ENCODE data around the gene ZNF682. TPM values are rescaled to one million over a fixed set of nuclear protein-coding genes. Genes with fewer than 3 reads are reported as not detected.

ZNF682 gene
- total and polyA plus RNA-seq, 2 experiments from 2014 or later = 25.1 to 45.1 TPM

DNA sequence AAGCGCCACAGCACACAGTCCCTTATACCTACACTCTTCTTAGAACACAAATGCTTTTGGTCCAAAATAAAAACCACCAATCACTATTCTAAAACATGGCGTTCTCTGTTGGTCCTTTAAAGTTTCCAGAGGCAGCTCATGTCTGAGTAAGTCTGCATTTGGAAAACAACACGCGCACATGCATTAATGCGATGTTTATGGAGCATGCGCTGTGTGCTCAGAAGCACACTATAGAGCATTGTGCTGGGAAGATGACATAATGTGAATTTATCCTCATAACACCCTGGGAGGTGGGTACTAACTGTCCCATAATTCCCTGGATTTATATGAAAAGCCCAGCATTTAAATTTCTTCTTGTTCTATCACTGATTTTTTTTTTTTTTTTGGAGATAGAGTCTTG is 10.7 kb downstream of the ZNF682 start:
- no peak for TF ChIP-seq NANOG (IDR thresholded peaks at IDR 0.05; ENCODE audit: borderline replicate concordance)
- TF ChIP-seq, protein P1, sequence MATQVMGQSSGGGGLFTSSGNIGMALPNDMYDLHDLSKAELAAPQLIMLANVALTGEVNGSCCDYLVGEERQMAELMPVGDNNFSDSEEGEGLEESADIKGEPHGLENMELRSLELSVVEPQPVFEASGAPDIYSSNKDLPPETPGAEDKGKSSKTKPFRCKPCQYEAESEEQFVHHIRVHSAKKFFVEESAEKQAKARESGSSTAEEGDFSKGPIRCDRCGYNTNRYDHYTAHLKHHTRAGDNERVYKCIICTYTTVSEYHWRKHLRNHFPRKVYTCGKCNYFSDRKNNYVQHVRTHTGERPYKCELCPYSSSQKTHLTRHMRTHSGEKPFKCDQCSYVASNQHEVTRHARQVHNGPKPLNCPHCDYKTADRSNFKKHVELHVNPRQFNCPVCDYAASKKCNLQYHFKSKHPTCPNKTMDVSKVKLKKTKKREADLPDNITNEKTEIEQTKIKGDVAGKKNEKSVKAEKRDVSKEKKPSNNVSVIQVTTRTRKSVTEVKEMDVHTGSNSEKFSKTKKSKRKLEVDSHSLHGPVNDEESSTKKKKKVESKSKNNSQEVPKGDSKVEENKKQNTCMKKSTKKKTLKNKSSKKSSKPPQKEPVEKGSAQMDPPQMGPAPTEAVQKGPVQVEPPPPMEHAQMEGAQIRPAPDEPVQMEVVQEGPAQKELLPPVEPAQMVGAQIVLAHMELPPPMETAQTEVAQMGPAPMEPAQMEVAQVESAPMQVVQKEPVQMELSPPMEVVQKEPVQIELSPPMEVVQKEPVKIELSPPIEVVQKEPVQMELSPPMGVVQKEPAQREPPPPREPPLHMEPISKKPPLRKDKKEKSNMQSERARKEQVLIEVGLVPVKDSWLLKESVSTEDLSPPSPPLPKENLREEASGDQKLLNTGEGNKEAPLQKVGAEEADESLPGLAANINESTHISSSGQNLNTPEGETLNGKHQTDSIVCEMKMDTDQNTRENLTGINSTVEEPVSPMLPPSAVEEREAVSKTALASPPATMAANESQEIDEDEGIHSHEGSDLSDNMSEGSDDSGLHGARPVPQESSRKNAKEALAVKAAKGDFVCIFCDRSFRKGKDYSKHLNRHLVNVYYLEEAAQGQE (IDR thresholded peaks at IDR 0.05; ENCODE audit: unreplicated experiment) = no peak
- TF ChIP-seq, protein P2, sequence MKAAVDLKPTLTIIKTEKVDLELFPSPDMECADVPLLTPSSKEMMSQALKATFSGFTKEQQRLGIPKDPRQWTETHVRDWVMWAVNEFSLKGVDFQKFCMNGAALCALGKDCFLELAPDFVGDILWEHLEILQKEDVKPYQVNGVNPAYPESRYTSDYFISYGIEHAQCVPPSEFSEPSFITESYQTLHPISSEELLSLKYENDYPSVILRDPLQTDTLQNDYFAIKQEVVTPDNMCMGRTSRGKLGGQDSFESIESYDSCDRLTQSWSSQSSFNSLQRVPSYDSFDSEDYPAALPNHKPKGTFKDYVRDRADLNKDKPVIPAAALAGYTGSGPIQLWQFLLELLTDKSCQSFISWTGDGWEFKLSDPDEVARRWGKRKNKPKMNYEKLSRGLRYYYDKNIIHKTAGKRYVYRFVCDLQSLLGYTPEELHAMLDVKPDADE (IDR thresholded peaks at IDR 0.05) = no peak
- TF ChIP-seq, protein P3, sequence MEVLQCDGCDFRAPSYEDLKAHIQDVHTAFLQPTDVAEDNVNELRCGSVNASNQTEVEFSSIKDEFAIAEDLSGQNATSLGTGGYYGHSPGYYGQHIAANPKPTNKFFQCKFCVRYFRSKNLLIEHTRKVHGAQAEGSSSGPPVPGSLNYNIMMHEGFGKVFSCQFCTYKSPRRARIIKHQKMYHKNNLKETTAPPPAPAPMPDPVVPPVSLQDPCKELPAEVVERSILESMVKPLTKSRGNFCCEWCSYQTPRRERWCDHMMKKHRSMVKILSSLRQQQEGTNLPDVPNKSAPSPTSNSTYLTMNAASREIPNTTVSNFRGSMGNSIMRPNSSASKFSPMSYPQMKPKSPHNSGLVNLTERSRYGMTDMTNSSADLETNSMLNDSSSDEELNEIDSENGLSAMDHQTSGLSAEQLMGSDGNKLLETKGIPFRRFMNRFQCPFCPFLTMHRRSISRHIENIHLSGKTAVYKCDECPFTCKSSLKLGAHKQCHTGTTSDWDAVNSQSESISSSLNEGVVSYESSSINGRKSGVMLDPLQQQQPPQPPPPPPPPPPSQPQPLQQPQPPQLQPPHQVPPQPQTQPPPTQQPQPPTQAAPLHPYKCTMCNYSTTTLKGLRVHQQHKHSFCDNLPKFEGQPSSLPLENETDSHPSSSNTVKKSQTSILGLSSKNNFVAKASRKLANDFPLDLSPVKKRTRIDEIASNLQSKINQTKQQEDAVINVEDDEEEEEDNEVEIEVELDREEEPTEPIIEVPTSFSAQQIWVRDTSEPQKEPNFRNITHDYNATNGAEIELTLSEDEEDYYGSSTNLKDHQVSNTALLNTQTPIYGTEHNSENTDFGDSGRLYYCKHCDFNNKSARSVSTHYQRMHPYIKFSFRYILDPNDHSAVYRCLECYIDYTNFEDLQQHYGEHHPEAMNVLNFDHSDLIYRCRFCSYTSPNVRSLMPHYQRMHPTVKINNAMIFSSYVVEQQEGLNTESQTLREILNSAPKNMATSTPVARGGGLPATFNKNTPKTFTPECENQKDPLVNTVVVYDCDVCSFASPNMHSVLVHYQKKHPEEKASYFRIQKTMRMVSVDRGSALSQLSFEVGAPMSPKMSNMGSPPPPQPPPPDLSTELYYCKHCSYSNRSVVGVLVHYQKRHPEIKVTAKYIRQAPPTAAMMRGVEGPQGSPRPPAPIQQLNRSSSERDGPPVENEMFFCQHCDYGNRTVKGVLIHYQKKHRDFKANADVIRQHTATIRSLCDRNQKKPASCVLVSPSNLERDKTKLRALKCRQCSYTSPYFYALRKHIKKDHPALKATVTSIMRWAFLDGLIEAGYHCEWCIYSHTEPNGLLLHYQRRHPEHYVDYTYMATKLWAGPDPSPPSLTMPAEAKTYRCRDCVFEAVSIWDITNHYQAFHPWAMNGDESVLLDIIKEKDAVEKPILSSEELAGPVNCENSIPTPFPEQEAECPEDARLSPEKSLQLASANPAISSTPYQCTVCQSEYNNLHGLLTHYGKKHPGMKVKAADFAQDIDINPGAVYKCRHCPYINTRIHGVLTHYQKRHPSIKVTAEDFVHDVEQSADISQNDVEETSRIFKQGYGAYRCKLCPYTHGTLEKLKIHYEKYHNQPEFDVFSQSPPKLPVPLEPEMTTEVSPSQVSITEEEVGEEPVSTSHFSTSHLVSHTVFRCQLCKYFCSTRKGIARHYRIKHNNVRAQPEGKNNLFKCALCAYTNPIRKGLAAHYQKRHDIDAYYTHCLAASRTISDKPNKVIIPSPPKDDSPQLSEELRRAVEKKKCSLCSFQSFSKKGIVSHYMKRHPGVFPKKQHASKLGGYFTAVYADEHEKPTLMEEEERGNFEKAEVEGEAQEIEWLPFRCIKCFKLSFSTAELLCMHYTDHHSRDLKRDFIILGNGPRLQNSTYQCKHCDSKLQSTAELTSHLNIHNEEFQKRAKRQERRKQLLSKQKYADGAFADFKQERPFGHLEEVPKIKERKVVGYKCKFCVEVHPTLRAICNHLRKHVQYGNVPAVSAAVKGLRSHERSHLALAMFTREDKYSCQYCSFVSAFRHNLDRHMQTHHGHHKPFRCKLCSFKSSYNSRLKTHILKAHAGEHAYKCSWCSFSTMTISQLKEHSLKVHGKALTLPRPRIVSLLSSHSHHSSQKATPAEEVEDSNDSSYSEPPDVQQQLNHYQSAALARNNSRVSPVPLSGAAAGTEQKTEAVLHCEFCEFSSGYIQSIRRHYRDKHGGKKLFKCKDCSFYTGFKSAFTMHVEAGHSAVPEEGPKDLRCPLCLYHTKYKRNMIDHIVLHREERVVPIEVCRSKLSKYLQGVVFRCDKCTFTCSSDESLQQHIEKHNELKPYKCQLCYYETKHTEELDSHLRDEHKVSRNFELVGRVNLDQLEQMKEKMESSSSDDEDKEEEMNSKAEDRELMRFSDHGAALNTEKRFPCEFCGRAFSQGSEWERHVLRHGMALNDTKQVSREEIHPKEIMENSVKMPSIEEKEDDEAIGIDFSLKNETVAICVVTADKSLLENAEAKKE (CRISPR knock-in tag; IDR thresholded peaks at IDR 0.05) = no peak
- no peak for TF ChIP-seq EZH2phosphoT487 (IDR thresholded peaks at IDR 0.05; ENCODE audit: unreplicated experiment)
- no peak for TF ChIP-seq ZNF114 (CRISPR knock-in tag; IDR thresholded peaks at IDR 0.05)
- TF ChIP-seq JUNB (IDR thresholded peaks at IDR 0.05; ENCODE audit: unreplicated experiment) = no peak
- no peak for TF ChIP-seq CREB1 (CRISPR knock-in tag; IDR thresholded peaks at IDR 0.05; ENCODE audit: low read depth)
- no peak for TF ChIP-seq STAT1 (IDR thresholded peaks at IDR 0.05; ENCODE audit: unreplicated experiment)
- no peak for TF ChIP-seq EZH2 (IDR thresholded peaks at IDR 0.05; ENCODE audit: low read depth, unreplicated experiment)
- no peak for TF ChIP-seq POLR2AphosphoS5 (IDR thresholded peaks at IDR 0.05; ENCODE audit: low read depth)
- TF ChIP-seq ZNF331 (CRISPR knock-in tag; IDR thresholded peaks at IDR 0.05; ENCODE audit: low read depth) = no peak
- TF ChIP-seq, protein P4, sequence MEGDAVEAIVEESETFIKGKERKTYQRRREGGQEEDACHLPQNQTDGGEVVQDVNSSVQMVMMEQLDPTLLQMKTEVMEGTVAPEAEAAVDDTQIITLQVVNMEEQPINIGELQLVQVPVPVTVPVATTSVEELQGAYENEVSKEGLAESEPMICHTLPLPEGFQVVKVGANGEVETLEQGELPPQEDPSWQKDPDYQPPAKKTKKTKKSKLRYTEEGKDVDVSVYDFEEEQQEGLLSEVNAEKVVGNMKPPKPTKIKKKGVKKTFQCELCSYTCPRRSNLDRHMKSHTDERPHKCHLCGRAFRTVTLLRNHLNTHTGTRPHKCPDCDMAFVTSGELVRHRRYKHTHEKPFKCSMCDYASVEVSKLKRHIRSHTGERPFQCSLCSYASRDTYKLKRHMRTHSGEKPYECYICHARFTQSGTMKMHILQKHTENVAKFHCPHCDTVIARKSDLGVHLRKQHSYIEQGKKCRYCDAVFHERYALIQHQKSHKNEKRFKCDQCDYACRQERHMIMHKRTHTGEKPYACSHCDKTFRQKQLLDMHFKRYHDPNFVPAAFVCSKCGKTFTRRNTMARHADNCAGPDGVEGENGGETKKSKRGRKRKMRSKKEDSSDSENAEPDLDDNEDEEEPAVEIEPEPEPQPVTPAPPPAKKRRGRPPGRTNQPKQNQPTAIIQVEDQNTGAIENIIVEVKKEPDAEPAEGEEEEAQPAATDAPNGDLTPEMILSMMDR (conservative IDR thresholded peaks at IDR 0.05; ENCODE audit: low read depth in 2 of 2) = no peak
- H3K36me3 ChIP-seq (ENCODE audit: insufficient read depth) = peaks cover 26% of the 10 kb centered on the region
- no peak overlapping the region for H3K4me3 ChIP-seq
- no peak overlapping the region for H3K4me3 Mint-ChIP-seq
- ATAC-seq (no peak), DNase-seq (ENCODE audit: low spot score) (no peak)
- peaks cover 73% of the 10 kb centered on the region for H3K36me3 Mint-ChIP-seq (ENCODE audit: low read depth)
- no peaks in the 10 kb centered on the region for H3K27me3 Mint-ChIP-seq (ENCODE audit: insufficient read depth, low read depth, poor library complexity)
- no peaks in the 10 kb centered on the region for H3F3A ChIP-seq (replicated peaks; ENCODE audit: low read depth)
- no peaks in the 10 kb centered on the region for H3K4me1 ChIP-seq (ENCODE audit: insufficient read depth)
- 0 out of 2 replicates have a peak, but pooled peaks cover 2% of the 10 kb centered on the region for H3K9me2 ChIP-seq (ENCODE audit: insufficient read depth)
- 0 out of 3 replicates have a peak, but pooled peaks cover 3% of the 10 kb centered on the region for H3K9me3 Mint-ChIP-seq
- no peak overlapping the region for H3K27ac ChIP-seq (ENCODE audit: low read depth)
- peaks cover 7% of the 10 kb centered on the region; the same call in 1 of the 2 replicates for H4K20me1 ChIP-seq (replicated peaks; ENCODE audit: insufficient read depth)
- peaks cover 76% of the 10 kb centered on the region for H3K79me2 ChIP-seq (replicated peaks; ENCODE audit: insufficient read depth)
- no peaks in the 10 kb centered on the region for H3K27me3 ChIP-seq (ENCODE audit: insufficient read depth)
- no peak overlapping the region for H2AFZ ChIP-seq
- no peak overlapping the region for H3K27ac Mint-ChIP-seq
- H3K4me2 ChIP-seq = no peak overlapping the region
- H3K4me1 Mint-ChIP-seq = no peaks in the 10 kb centered on the region
